Natural killer cell (primary cell): ENCODE results near the gene PRDM16. TPM values are rescaled to one million over a fixed set of nuclear protein-coding genes. Genes with fewer than 3 reads are reported as not detected.

Experiments
- ATAC-seq, 3 donors: fragments of 150-1000 bp in 2 of 3; fragments of 200-7000 bp in 1 of 3; cut with Tn5 transposase; 1 replicate in 1 of 3; 2 replicates in 2 of 3; pipeline ENCODE4 v1.10.0; 2021; ENCODE audit warnings: mild to moderate bottlenecking in 2 of 3, moderate library complexity in 2 of 3
- DNase-seq, 2 donors: peaks; one replicate each; pipeline versions ENCODE4 v3.0.0 to v3.0.0-alpha.2; 2013 to 2021; ENCODE audit warnings: mixed read lengths in 1 of 2
- H3K27ac ChIP-seq: one replicate; pipeline ENCODE4 v1.5.1; 2013; ENCODE audit warnings: mild to moderate bottlenecking, low read length
- H3K27me3 ChIP-seq: one replicate; pipeline ENCODE4 v1.6.1; 2013; ENCODE audit warnings: low read length; ENCODE audit not compliant: control insufficient read depth, insufficient read depth
- H3K36me3 ChIP-seq: one replicate; pipeline ENCODE4 v1.6.1; 2013; ENCODE audit warnings: low read length; ENCODE audit not compliant: control insufficient read depth, insufficient read depth
- H3K4me1 ChIP-seq: one replicate; pipeline ENCODE4 v1.6.1; 2013; ENCODE audit warnings: low read length; ENCODE audit not compliant: control insufficient read depth, insufficient read depth
- H3K4me3 ChIP-seq: one replicate; pipeline ENCODE4 v1.5.1; 2013; ENCODE audit warnings: low read length
- H3K9me3 ChIP-seq: one replicate; pipeline ENCODE4 v1.6.1; 2013; ENCODE audit warnings: low read length; ENCODE audit not compliant: control insufficient read depth, insufficient read depth
- H3K27ac Mint-ChIP-seq, 2 donors: one replicate each; pipeline ENCODE4 v1.8.0; 2022; ENCODE audit warnings: mild to moderate bottlenecking in 2 of 2, mixed read lengths in 2 of 2, moderate library complexity in 1 of 2
- H3K27me3 Mint-ChIP-seq, 2 donors: one replicate each; pipeline ENCODE4 v1.8.0; 2022; ENCODE audit warnings: low read depth in 2 of 2, mixed read lengths in 2 of 2
- H3K36me3 Mint-ChIP-seq: one replicate; pipeline ENCODE4 v1.8.0; 2022; ENCODE audit warnings: mixed read lengths
- H3K4me1 Mint-ChIP-seq, 2 donors: one replicate each; pipeline ENCODE4 v1.8.0; 2022; ENCODE audit warnings: mixed read lengths in 2 of 2
- H3K4me3 Mint-ChIP-seq: one replicate; pipeline ENCODE4 v1.8.0; 2022; ENCODE audit warnings: mild to moderate bottlenecking, moderate library complexity, mixed read lengths
- H3K9me3 Mint-ChIP-seq, 2 donors: one replicate each; pipeline ENCODE4 v1.8.0; 2022; ENCODE audit warnings: mixed read lengths in 2 of 2
- WGBS: methylation state at CpG from one replicate; pipeline ENCODE4 v1.1.7; 2013; ENCODE audit warnings: missing lambda C conversion rate; ENCODE audit not compliant: insufficient coverage; 5-methylcytosine and 5-hydroxymethylcytosine counted together
- intact Hi-C: fragments of 100-400 bp; cut with micrococcal nuclease; formaldehyde crosslinking; loops from one replicate; pipeline ENCODE4 v1.14.2; 2022
- total RNA-seq, 4 donors: library from RNA; stranded (reverse); fragments of 120-200 nt in 1 of 4; gene quantifications; one replicate each; pipeline versions ENCODE4 v1.2.3 to v1.2.4, GENCODE V29; 2013 to 2022
- TF ChIP-seq, protein P1 (sequence below): fragments of 200-600 bp; IDR thresholded peaks from one replicate; pipeline ENCODE4 v1.8.0; 2022; ENCODE audit warnings: antibody characterized with exemption

The PRDM16 gene
- total RNA-seq, 3 donors from 2014 or later (not counting 1 experiment from before 2014, with no cell fraction given): 0.25 to 0.64 TPM; not detected in 1

GRCh38 chr1:3296326-3296725 lies 227.3 kb downstream of the PRDM16 start:
- no peak for DNase-seq
- Histone ChIP-seq H3K36me3 (no peaks in the 10 kb centered on the region), H3K4me1 (no peaks in the 10 kb centered on the region), H3K27ac (no peak overlapping the region), H3K9me3 (no peaks in the 10 kb centered on the region), H3K27me3 (no peaks in the 10 kb centered on the region), H3K4me3 (no peak overlapping the region)
- intact Hi-C loops: no loop called here
- Mint-ChIP-seq H3K27me3 (no peaks in the 10 kb centered on the region), H3K9me3 (no peaks in the 10 kb centered on the region), H3K27ac (no peak overlapping the region), H3K4me3 (no peak overlapping the region), H3K4me1 (no peaks in the 10 kb centered on the region), H3K36me3 (no peaks in the 10 kb centered on the region)
- ATAC-seq: no peak
- WGBS: 71% methylated on average over 11 of the region's 11 CpGs
- TF ChIP-seq, protein P1, sequence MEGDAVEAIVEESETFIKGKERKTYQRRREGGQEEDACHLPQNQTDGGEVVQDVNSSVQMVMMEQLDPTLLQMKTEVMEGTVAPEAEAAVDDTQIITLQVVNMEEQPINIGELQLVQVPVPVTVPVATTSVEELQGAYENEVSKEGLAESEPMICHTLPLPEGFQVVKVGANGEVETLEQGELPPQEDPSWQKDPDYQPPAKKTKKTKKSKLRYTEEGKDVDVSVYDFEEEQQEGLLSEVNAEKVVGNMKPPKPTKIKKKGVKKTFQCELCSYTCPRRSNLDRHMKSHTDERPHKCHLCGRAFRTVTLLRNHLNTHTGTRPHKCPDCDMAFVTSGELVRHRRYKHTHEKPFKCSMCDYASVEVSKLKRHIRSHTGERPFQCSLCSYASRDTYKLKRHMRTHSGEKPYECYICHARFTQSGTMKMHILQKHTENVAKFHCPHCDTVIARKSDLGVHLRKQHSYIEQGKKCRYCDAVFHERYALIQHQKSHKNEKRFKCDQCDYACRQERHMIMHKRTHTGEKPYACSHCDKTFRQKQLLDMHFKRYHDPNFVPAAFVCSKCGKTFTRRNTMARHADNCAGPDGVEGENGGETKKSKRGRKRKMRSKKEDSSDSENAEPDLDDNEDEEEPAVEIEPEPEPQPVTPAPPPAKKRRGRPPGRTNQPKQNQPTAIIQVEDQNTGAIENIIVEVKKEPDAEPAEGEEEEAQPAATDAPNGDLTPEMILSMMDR: no peak

- Histone ChIP-seq H3K27me3 (no peaks in the 10 kb centered on the region), H3K4me1 (no peaks in the 10 kb centered on the region), H3K4me3 (no peak overlapping the region), H3K27ac (no peak overlapping the region), H3K9me3 (no peaks in the 10 kb centered on the region), H3K36me3 (no peaks in the 10 kb centered on the region)
- Mint-ChIP-seq H3K27ac (no peak overlapping the region), H3K4me1 (no peaks in the 10 kb centered on the region), H3K4me3 (no peak overlapping the region), H3K9me3 (no peaks in the 10 kb centered on the region), H3K36me3 (no peaks in the 10 kb centered on the region), H3K27me3 (no peaks in the 10 kb centered on the region)
- TF ChIP-seq, protein P1: no peak
- intact Hi-C loops: no loop called here
- WGBS: 94% methylated on average over 16 of the region's 16 CpGs
- no peak for ATAC-seq
- no peak for DNase-seq
Observed at GRCh38 chr1:3296826-3297225, 227.8 kb downstream of the PRDM16 start.

- ATAC-seq (no peak), DNase-seq (no peak)
- intact Hi-C loops: no loop called here
- Mint-ChIP-seq H3K4me3 (no peak overlapping the region), H3K4me1 (no peaks in the 10 kb centered on the region), H3K27me3 (no peaks in the 10 kb centered on the region), H3K36me3 (no peaks in the 10 kb centered on the region), H3K27ac (no peak overlapping the region), H3K9me3 (no peaks in the 10 kb centered on the region)
- H3K27me3 ChIP-seq: no peaks in the 10 kb centered on the region
- no peak overlapping the region for H3K4me3 ChIP-seq
- TF ChIP-seq, protein P1: no peak
- no peaks in the 10 kb centered on the region for H3K36me3 ChIP-seq
- 82% methylated on average over 7 of the region's 7 CpGs for WGBS
- H3K4me1 ChIP-seq: no peaks in the 10 kb centered on the region
- H3K9me3 ChIP-seq: no peaks in the 10 kb centered on the region
- H3K27ac ChIP-seq: no peak overlapping the region
Observed at GRCh38 chr1:3297756-3298155, 228.8 kb downstream of the PRDM16 start.

- no peaks in the 10 kb centered on the region for H3K9me3 Mint-ChIP-seq
- H3K9me3 ChIP-seq: no peaks in the 10 kb centered on the region
- H3K4me3 Mint-ChIP-seq: no peak overlapping the region
- H3K4me3 ChIP-seq: no peak overlapping the region
- DNase-seq: no peak
- intact Hi-C loops: no loop called here
- no peaks in the 10 kb centered on the region for H3K27me3 ChIP-seq
- no peak for ATAC-seq
- 90% methylated on average over 15 of the region's 15 CpGs for WGBS
- H3K27ac ChIP-seq: no peak overlapping the region
- H3K4me1 ChIP-seq: no peaks in the 10 kb centered on the region
- no peaks in the 10 kb centered on the region for H3K36me3 Mint-ChIP-seq
- TF ChIP-seq, protein P1: no peak
- no peak overlapping the region for H3K27ac Mint-ChIP-seq
- no peaks in the 10 kb centered on the region for H3K4me1 Mint-ChIP-seq
- H3K27me3 Mint-ChIP-seq: no peaks in the 10 kb centered on the region
- H3K36me3 ChIP-seq: no peaks in the 10 kb centered on the region
Observed at GRCh38 chr1:3298197-3298596, 229.2 kb downstream of the PRDM16 start.
